Astrocyte (in vitro differentiated cells and primary cell): ENCODE data around the gene ZNF639.

Experiments
- CTCF ChIP-seq: IDR thresholded peaks from 2 replicates; pipeline ENCODE4 v1.5.1; 2011; ENCODE audit warnings: low read depth, mild to moderate bottlenecking, inconsistent platforms, low read length, moderate library complexity; ENCODE audit not compliant: insufficient read depth
- EZH2 ChIP-seq: IDR thresholded peaks from 2 replicates; pipeline ENCODE4 v1.6.1; 2012; ENCODE audit warnings: mild to moderate bottlenecking, low read length, inconsistent platforms; ENCODE audit not compliant: insufficient read depth

DNA sequence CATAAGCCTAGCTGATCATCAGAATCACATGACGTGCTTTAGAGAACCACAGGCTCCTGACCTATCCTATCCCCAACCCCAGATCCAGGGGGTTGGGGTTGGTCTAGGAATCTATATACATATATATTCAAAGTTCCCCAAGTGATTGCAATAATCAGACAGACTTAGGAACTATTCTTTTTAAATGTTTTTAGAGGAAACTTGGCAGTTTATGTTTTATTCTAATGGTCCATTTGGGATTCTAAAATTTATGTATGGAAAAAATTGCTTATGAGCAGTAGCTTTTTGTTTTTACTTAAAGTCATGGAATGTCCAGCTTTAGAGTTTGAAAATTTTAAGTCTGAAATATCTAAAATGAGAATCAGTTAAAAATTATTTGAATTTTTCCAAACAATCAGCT lies 46.8 kb downstream of the ZNF639 start:
- no peak for TF ChIP-seq CTCF
- TF ChIP-seq EZH2, result no peak
